Astrocyte (in vitro differentiated cells and primary cell): ENCODE data around the gene RPL37A.

ENCODE experiments used
- CTCF ChIP-seq: IDR thresholded peaks from 2 replicates; pipeline ENCODE4 v1.5.1; 2011; ENCODE audit warnings: low read depth, mild to moderate bottlenecking, inconsistent platforms, low read length, moderate library complexity; ENCODE audit not compliant: insufficient read depth
- EZH2 ChIP-seq: IDR thresholded peaks from 2 replicates; pipeline ENCODE4 v1.6.1; 2012; ENCODE audit warnings: mild to moderate bottlenecking, low read length, inconsistent platforms; ENCODE audit not compliant: insufficient read depth

- TF ChIP-seq CTCF: no peak
- no peak for TF ChIP-seq EZH2
Observed at GRCh38 chr2:216526939-216527338, 28.3 kb downstream of the RPL37A start.
